Muscle of arm (tissue), 12 donors: ENCODE results near the gene ITGA7. TPM values are rescaled to one million over a fixed set of nuclear protein-coding genes. Genes with fewer than 3 reads are reported as not detected.
A peak's percentile ranks its signal among the peaks of the same experiment; 100 is the strongest.

Source experiments
- DNase-seq: peaks from one replicate; pipeline ENCODE4 v3.0.0-alpha.2; 2013
- polyA plus RNA-seq, 12 donors: library from polyadenylated mRNA; unstranded; fragments of 120-200 nt; gene quantifications; one replicate each; pipeline ENCODE4 v1.2.1, GENCODE V29; 2013; ENCODE audit not compliant: insufficient read length in 12 of 12

ITGA7 gene
- polyA plus RNA-seq, 12 donors, result 185 to 513 (median 349) TPM

DNA sequence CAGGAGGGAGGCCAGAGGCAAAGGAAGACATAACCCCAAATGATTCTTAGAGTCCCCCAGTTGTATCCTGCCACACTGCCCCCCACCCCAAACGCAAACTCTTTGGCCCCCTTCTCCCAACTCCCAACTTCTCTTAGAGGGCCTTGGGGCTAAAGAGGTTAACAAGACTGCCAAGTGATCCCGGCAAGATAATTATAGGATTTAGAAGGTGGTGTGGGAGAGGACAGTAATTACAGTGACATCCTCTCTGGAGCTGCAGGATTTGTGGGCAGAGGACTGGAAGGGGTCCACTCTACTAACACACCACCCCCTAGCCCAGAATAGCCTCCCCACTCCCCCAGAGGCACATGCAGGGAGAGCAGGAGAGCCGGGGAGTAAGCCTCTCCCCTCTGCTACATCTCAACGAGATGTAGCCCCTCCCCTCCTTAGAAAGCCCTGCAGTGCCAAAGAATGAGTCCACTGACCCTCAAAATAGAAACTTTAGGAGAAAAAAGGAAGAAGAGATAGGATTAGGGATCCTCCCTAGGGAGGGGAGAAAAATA lies 29.9 kb upstream of the ITGA7 start:
- no peak for DNase-seq

DNA sequence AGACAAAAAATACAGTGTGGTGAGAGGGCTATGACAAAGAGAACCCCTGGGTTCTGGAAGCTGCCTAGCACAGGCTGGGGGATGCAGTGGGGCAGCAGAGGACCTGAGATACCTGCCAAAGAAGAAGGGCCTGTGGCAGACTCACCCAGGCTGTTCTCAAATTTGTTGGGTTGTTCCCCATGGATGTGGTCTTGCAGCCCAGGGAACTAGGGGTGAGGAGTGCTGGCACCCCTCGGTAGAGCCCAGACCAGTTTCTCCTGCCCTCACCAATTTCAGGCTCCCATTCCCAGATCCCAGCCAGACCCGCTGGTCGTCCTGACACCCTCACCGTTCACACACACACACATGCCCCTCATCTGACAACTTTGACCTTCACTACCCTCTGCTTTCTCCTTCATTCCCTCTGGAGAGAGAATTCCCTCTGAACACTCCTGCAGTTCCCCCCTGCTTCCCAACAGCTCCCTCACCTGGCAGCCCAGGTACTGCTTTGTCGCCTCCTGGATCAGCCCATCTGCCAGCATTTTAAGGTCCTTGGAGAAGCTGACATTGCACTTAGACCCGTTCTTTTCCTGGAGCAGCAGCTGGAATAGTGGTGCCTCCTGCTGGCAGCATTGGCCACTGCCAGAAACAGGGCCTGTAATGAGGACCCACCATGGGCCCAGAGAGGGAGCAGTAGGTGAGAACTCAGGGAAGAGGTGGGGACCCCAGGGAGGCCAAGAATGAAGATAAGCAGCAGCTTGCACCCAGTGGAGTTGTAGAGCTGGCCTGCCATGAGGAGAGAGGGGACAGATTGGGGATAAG lies 29.3 kb upstream of the ITGA7 start:
- no peak for DNase-seq

- DNase-seq, result no peak
These were observed 28.4 kb upstream of the ITGA7 start for GRCh38 chr12:55736076-55736475.

DNA sequence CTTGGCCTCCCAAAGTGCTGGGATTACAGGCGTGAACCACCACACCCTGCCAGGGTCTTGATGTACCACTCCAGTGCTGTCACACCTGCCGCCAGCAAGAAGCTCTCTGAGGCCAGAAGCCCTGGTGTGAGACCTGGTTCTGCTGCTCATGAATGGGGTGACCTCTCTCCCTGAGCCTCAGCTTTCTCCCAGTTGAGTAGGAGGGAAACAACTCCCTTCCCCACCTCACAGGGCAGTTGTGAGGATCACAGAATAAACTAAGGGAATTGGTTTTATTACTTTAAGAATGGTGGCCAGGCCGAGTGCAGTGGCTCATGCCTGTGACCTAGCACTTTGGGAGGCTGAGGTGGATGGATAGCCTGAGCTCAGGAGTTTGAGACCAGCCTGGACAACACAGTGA lies 26.9 kb upstream of the ITGA7 start:
- DNase-seq, result no peak

DNA sequence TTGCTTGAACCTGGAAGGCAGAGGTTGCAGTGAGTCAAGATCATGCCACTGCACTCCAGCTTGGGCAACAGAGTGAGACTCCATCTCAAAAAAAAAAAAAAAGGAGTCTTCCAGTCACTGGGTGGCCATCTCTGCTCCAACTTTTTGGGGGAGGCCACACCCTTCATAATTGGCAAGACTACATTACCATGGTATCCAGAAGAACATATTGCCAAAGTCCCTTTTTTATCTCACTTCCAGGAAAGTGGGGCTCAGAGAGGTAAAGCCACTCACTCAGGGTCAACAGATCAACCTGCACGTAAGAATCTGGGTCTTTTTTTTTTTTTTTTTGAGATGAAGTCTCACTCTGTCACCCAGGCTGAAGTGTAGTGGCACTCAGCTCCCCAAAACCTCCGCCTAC lies 26.2 kb upstream of the ITGA7 start:
- DNase-seq, result no peak

DNA sequence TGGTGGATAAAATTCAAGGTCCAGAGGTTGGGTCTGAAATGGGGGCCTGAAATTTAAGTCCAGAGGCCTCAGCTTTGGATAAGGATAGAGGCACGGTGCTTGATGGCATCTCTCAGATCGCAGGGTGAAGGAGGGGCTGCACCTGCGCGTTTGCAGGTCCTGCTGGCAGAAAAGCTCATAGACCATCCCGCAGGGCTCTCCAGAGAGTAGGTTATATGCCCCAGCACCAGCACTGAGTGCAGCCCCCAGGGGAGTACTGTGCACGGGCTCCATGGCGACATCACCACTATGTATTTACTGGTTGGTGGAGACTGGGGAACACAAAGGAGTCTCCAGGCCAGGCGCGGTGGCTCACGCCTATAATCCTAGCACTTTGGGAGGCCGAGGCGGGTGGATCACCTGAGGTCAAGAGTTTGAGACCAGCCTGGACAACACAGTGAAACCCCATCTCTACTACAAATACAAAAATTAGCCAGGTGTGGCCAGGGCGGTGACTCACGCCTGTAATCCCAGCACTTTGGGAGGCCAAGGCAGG lies 25.4 kb upstream of the ITGA7 start:
- DNase-seq, result no peak

DNA sequence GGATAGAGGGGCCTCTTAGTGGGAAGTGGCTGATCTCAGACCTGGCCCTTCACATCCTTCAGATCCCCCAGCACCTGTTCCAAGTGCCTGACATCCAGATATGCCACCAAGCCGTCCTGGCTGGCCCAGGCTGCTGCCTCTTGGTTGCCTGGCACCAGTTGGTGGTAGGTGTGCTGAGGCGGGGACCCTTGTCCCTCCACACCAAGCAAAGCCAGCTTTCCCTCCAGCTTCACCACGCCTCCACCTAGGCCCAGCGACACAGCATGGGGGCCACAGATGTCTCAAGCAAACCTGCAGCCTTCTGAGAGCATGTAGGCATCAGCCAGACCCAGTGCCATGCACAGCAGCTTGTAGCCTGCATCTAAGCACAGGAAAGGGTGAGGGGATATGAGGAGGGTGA lies 24.6 kb upstream of the ITGA7 start:
- no peak for DNase-seq

DNA sequence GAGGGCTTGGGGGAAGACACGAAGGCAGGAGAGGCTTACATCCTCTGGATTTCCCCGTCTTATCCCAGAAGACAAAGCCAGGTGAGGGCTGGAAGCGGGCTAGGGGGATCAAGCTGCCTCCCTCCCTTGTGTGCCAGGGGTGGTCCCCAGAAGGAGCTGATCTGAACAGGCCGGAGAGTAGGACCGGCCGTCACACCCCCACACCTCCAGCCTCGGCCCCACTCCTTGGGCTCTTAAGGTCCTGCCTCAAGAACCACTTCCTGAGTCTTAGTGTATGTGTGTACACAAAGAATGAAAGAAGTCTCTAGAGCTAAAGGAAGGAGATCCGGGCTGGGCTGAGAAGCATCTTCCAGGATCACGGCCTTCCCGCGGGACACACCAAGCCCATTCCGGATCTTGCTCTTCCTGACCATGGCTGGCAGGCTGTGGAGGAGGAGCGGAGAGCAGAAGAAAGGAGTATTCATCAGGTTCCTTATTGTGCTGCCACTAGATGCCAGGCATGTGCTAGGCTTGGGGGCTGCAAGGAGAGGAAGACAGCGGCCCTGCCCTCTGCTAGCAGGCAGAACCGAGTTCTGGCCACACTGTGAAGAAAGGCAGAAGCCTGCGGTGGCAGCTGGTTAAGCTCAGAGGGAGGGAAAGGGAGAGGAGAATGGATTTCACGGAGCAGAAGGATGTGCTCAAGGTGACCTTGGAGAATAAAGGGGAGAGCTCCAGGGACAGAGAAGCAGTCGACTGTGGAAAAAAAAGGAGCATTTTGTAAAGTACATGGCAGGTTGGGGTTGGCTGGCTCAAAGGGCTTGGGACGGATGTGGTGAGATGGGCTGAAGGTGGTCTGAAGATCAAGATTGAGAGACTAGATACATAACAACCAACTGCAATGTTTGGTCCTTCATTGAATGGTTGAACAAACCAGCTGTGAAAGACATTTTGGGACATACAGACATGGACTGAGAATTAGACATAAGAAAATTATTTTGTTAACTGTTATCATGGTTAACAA lies 22.4 kb upstream of the ITGA7 start:
- no peak for DNase-seq

DNA sequence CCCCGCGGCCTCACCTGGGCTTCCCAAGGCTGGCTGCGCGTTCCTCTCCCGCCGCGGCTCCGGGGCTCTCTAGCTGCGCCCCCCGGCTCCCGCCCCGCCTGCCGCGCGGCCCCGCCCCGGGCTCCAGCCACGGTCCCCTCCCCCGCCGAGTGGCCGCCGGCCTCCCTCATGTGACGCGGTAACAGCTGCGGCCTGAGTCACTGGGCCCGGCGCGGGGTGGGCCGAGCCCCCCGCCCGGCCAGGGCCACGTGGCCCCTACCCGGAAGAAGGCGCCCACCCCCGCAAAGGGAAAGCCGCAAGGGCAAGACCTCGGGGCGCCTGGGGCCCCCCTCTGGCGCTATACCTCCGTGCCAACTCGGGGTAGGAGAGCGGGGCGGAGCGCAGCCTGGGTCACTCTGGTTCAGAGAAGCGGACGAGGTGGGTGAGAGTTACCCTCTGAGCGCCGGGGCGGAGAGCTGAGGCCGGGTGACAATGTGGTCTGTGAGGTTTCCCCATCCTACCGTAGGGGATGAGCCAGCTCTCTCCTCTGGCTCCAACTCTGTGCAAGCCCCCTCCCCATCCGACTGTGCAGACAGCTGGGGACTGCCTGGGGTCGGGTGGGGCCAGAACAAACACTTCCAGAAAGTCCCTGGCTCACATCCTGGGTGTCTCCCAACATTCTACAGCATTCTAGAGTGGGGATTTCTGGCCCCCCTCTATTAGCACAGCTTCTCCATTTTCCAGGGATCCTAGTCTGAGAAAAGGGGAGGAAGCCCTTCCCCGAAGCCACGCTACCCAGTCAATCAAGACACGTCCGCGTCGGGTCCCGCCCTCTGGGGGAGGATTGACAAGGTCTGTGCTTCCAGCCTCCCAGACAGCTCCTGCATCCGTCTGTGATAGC lies 21.5 kb upstream of the ITGA7 start, which contains the start of gene CD63:
TSS of gene CD63 (minus strand) at position 71 of the 880 bp plus-strand sequence. CDS start 668 bp downstream, outside the sequence.
- peak; percentile 95 for DNase-seq

GRCh38 chr12:55728186-55728938 lies 20.7 kb upstream of the ITGA7 start:
- DNase-seq, result peak; percentile 83

- DNase-seq, result no peak
These were observed 20.0 kb upstream of the ITGA7 start for GRCh38 chr12:55727643-55728185.

GRCh38 chr12:55726971-55727370 lies 19.3 kb upstream of the ITGA7 start:
- DNase-seq, result no peak

DNA sequence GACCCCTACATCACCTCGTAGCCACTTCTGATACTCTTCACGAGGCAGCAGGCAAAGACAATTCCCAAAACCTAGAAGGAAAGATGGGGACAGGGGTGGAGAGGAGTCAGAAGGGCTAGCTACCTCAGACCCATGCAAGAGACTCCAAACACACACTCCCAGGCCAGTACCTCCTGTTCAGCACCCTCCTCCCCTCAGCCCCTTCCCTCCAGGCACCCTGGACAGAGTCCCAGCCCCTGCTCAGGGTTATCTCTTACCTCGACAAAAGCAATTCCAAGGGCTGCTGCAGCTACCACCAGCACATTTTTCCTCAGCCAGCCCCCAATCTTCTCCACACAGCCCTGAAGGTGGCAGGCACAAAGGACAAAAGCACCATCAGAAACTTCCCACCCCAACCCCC lies 17.9 kb upstream of the ITGA7 start:
- DNase-seq, result no peak

GRCh38 chr12:55724940-55725309 lies 17.2 kb upstream of the ITGA7 start:
- no peak for DNase-seq

GRCh38 chr12:55724226-55724939 lies 16.7 kb upstream of the ITGA7 start:
- no peak for DNase-seq

DNA sequence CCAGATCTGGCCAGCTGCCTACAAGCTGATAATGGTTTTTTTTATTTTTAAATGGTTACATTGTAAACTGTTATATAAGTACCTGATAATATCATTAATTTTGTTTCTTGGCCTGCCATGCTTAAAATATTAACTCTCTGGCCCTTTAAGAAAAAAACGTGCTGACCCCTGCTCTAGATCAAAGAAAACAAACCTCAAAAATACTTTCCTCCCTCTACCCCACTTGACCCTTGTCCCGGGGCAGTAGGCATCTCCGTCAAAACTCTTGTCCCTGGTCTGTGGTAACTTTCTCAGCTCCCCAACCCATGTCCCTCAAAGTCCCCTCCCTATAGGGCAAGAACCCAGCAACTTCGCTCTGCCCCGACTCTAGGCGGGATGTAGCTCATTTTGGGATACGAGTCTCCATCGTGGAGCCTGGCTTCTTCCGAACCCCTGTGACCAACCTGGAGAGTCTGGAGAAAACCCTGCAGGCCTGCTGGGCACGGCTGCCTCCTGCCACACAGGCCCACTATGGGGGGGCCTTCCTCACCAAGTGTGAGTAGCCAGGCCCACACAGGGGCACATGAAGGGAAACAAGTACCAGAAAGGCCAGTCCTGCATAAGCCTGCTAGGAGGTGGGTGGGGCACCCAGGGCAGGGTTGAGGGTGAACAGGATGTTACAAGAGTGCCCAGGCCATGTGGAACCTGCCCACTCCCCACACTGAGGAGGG lies 16.0 kb upstream of the ITGA7 start:
- DNase-seq, result no peak

DNA sequence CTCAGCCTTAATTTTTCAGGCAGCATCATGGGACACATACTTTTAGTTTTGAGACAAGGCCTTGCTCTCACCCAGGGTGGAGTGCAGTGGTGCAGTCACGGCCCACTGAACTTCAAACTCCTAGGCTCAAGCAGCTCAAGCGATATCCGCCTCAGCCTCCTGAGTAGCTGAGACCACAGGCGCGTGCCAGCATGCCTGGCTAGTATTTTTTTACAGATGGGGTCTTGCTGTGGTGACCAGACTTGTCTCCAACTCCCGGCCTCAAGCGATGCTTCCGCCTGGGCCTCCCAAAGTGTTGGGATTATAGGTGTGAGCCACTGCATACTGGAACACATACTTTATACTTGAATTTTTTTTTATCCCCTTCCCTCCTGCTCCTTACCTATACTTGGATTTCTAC lies 15.2 kb upstream of the ITGA7 start:
- DNase-seq, result no peak

- no peak for DNase-seq
These were observed 14.0 kb upstream of the ITGA7 start for GRCh38 chr12:55721601-55722213.
